ENCODE measurements around the gene USHBP1. TPM values are rescaled to one million over a fixed set of nuclear protein-coding genes. Genes with fewer than 3 reads are reported as not detected.

Gene USHBP1
- total and polyA plus RNA-seq, 3 experiments from 2014 or later = 0.07 to 0.27 TPM; not detected in 1

- no peak overlapping the region for H3K4me3 ChIP-seq (ENCODE audit: low read length)
- H3K4me3 Mint-ChIP-seq = no peak overlapping the region
- no peaks in the 10 kb centered on the region for H3K27me3 ChIP-seq (ENCODE audit: insufficient read depth, low read length, poor library complexity, severe bottlenecking)
- ChIA-PET CTCF (interaction anchor here (1.2 to 11.2 kb wide), 8 partner anchors 11 to 206 kb away, joined by 3 to 93 read pairs (median 4); partner anchors contain the start of genes ANKLE1, MRPL34 and USE1), POLR2A (interaction anchor here (1.2 kb wide), 1 partner anchor 33 kb away, joined by 5 read pairs; the partner anchor contains the start of gene OCEL1)
- no peaks in the 10 kb centered on the region for H3K4me1 ChIP-seq (ENCODE audit: insufficient read depth, low read length)
- H3K27ac ChIP-seq (ENCODE audit: low read depth, low read length) = no peak overlapping the region
- no peaks in the 10 kb centered on the region for H3K36me3 Mint-ChIP-seq
- H3K27me3 Mint-ChIP-seq = no peaks in the 10 kb centered on the region
- H3K36me3 ChIP-seq (ENCODE audit: insufficient read depth, low read length) = no peaks in the 10 kb centered on the region
- DNase-seq = no peak
- H3K27ac Mint-ChIP-seq = no peak overlapping the region
- H3K4me1 Mint-ChIP-seq = peaks cover 6 to 8% (median 7%) of the 10 kb centered on the region in 3 donors
- H3K9me3 Mint-ChIP-seq = no peaks in the 10 kb centered on the region
- no peaks in the 10 kb centered on the region for H3K9me3 ChIP-seq (ENCODE audit: low read length)
These were observed 5.3 kb downstream of the USHBP1 start for GRCh38 chr19:17259118-17259780.

GRCh38 chr19:17256130-17256529 is 8.4 kb downstream of the USHBP1 start:
- Histone ChIP-seq H3K4me1 (ENCODE audit: insufficient read depth, low read length) (no peaks in the 10 kb centered on the region), H3K27ac (ENCODE audit: low read depth, low read length) (no peak overlapping the region), H3K36me3 (ENCODE audit: insufficient read depth, low read length) (no peaks in the 10 kb centered on the region), H3K9me3 (ENCODE audit: low read length) (no peaks in the 10 kb centered on the region), H3K27me3 (ENCODE audit: insufficient read depth, low read length, poor library complexity, severe bottlenecking) (no peaks in the 10 kb centered on the region), H3K4me3 (ENCODE audit: low read length) (no peak overlapping the region)
- Mint-ChIP-seq H3K27me3 (peaks cover 0 to 1% of the 10 kb centered on the region in 2 donors), H3K27ac (peak overlapping the region in 1 of 8 donors; percentile 26), H3K4me1 (peaks cover 6% of the 10 kb centered on the region in 3 donors), H3K4me3 (no peak overlapping the region), H3K36me3 (no peaks in the 10 kb centered on the region), H3K9me3 (no peaks in the 10 kb centered on the region)
- ChIA-PET POLR2A (no interaction called here), CTCF (interaction anchor here (1.0 to 1.8 kb wide), 2 partner anchors 36 to 135 kb away, joined by 3 read pairs; no protein-coding TSS in a partner anchor)
- no peak for DNase-seq

GRCh38 chr19:17255150-17255621 is 9.4 kb downstream of the USHBP1 start:
- Mint-ChIP-seq H3K27ac (no peak overlapping the region), H3K4me1 (no peaks in the 10 kb centered on the region), H3K27me3 (peaks cover 0 to 1% of the 10 kb centered on the region in 2 donors), H3K9me3 (no peaks in the 10 kb centered on the region), H3K4me3 (no peak overlapping the region), H3K36me3 (no peaks in the 10 kb centered on the region)
- Histone ChIP-seq H3K36me3 (ENCODE audit: insufficient read depth, low read length) (no peaks in the 10 kb centered on the region), H3K9me3 (ENCODE audit: low read length) (no peaks in the 10 kb centered on the region), H3K27ac (ENCODE audit: low read depth, low read length) (no peak overlapping the region), H3K27me3 (ENCODE audit: insufficient read depth, low read length, poor library complexity, severe bottlenecking) (no peaks in the 10 kb centered on the region), H3K4me3 (ENCODE audit: low read length) (no peak overlapping the region), H3K4me1 (ENCODE audit: insufficient read depth, low read length) (no peaks in the 10 kb centered on the region)
- no peak for DNase-seq
- CTCF ChIA-PET = interaction anchor here (1.0 kb wide), 1 partner anchor 136 kb away, joined by 3 read pairs; no protein-coding TSS in a partner anchor
- POLR2A ChIA-PET = no interaction called here

- Histone ChIP-seq H3K9me3 (ENCODE audit: low read length) (no peaks in the 10 kb centered on the region), H3K27ac (ENCODE audit: low read depth, low read length) (no peak overlapping the region), H3K4me1 (ENCODE audit: insufficient read depth, low read length) (no peaks in the 10 kb centered on the region), H3K4me3 (ENCODE audit: low read length) (no peak overlapping the region), H3K36me3 (ENCODE audit: insufficient read depth, low read length) (no peaks in the 10 kb centered on the region), H3K27me3 (ENCODE audit: insufficient read depth, low read length, poor library complexity, severe bottlenecking) (no peaks in the 10 kb centered on the region)
- DNase-seq = no peak
- POLR2A ChIA-PET = no interaction called here
- no peak overlapping the region for H3K4me3 Mint-ChIP-seq
- H3K36me3 Mint-ChIP-seq = no peaks in the 10 kb centered on the region
- no peaks in the 10 kb centered on the region for H3K4me1 Mint-ChIP-seq
- CTCF ChIA-PET = no interaction called here
- H3K9me3 Mint-ChIP-seq = no peaks in the 10 kb centered on the region
- H3K27me3 Mint-ChIP-seq = peaks cover 0 to 1% of the 10 kb centered on the region in 2 donors
- H3K27ac Mint-ChIP-seq = no peak overlapping the region
These were observed 9.9 kb downstream of the USHBP1 start for GRCh38 chr19:17254636-17255035.

- Histone ChIP-seq H3K4me3 (ENCODE audit: low read length) (no peak overlapping the region), H3K27ac (ENCODE audit: low read depth, low read length) (no peak overlapping the region), H3K4me1 (ENCODE audit: insufficient read depth, low read length) (peaks cover 8% of the 10 kb centered on the region), H3K27me3 (ENCODE audit: insufficient read depth, low read length, poor library complexity, severe bottlenecking) (no peaks in the 10 kb centered on the region), H3K9me3 (ENCODE audit: low read length) (no peaks in the 10 kb centered on the region), H3K36me3 (ENCODE audit: insufficient read depth, low read length) (no peaks in the 10 kb centered on the region)
- Mint-ChIP-seq H3K4me3 (peak overlapping the region in 2 of 7 donors; percentile 26 to 61), H3K27me3 (peaks cover 6 to 8% of the 10 kb centered on the region in 2 donors), H3K4me1 (peaks cover 3 to 9% (median 4%) of the 10 kb centered on the region in 3 donors), H3K27ac (no peak overlapping the region), H3K9me3 (no peaks in the 10 kb centered on the region), H3K36me3 (no peaks in the 10 kb centered on the region)
- ChIA-PET CTCF (interaction anchor here (0.6 to 1.8 kb wide), 3 partner anchors 12 to 95 kb away, joined by 3 to 7 read pairs (median 4); partner anchors contain the start of gene USHBP1), POLR2A (interaction anchor here (0.6 kb wide), 1 partner anchor 179 kb away, joined by 5 read pairs; no protein-coding TSS in a partner anchor)
- DNase-seq = no peak
These were observed 14.5 kb downstream of the USHBP1 start for GRCh38 chr19:17249887-17250548.

- Histone ChIP-seq H3K27me3 (ENCODE audit: insufficient read depth, low read length, poor library complexity, severe bottlenecking) (no peaks in the 10 kb centered on the region), H3K36me3 (ENCODE audit: insufficient read depth, low read length) (no peaks in the 10 kb centered on the region), H3K4me1 (ENCODE audit: insufficient read depth, low read length) (peaks cover 8% of the 10 kb centered on the region), H3K27ac (ENCODE audit: low read depth, low read length) (no peak overlapping the region), H3K9me3 (ENCODE audit: low read length) (no peaks in the 10 kb centered on the region), H3K4me3 (ENCODE audit: low read length) (no peak overlapping the region)
- H3K9me3 Mint-ChIP-seq = no peaks in the 10 kb centered on the region
- H3K36me3 Mint-ChIP-seq = no peaks in the 10 kb centered on the region
- peaks cover 3 to 9% (median 4%) of the 10 kb centered on the region in 3 donors for H3K4me1 Mint-ChIP-seq
- ChIA-PET POLR2A (interaction anchor here (1.0 kb wide), 1 partner anchor 21 kb away, joined by 3 read pairs; no protein-coding TSS in a partner anchor), CTCF (interaction anchor here (0.7 to 1.8 kb wide), 4 partner anchors 12 to 34 kb away, joined by 3 to 7 read pairs (median 4); no protein-coding TSS in a partner anchor)
- peaks cover 6 to 8% of the 10 kb centered on the region in 2 donors for H3K27me3 Mint-ChIP-seq
- no peak for DNase-seq
- H3K27ac Mint-ChIP-seq = no peak overlapping the region
- peak overlapping the region in 1 of 7 donors; percentile 55 for H3K4me3 Mint-ChIP-seq
These were observed 16.4 kb downstream of the USHBP1 start for GRCh38 chr19:17248011-17248776.

GRCh38 chr19:17246681-17247425 is 17.7 kb downstream of the USHBP1 start:
- Mint-ChIP-seq H3K27ac (peak overlapping the region in 3 of 8 donors; percentile 65 to 86 (median 73)), H3K36me3 (no peaks in the 10 kb centered on the region), H3K9me3 (no peaks in the 10 kb centered on the region), H3K4me1 (peaks cover 3 to 12% (median 4%) of the 10 kb centered on the region in 3 donors), H3K4me3 (peak overlapping the region; percentile 57 to 92 (median 86)), H3K27me3 (peaks cover 4 to 8% of the 10 kb centered on the region in 2 donors)
- CTCF ChIA-PET = interaction anchor here (1.6 kb wide), 1 partner anchor 13 kb away, joined by 4 read pairs; no protein-coding TSS in a partner anchor
- POLR2A ChIA-PET = no interaction called here
- peaks cover 8% of the 10 kb centered on the region for H3K4me1 ChIP-seq (ENCODE audit: insufficient read depth, low read length)
- H3K9me3 ChIP-seq (ENCODE audit: low read length) = no peaks in the 10 kb centered on the region
- DNase-seq = no peak
- H3K27me3 ChIP-seq (ENCODE audit: insufficient read depth, low read length, poor library complexity, severe bottlenecking) = no peaks in the 10 kb centered on the region
- peak overlapping the region; percentile 51 for H3K4me3 ChIP-seq (ENCODE audit: low read length)
- H3K27ac ChIP-seq (ENCODE audit: low read depth, low read length) = peak overlapping the region; percentile 44
- H3K36me3 ChIP-seq (ENCODE audit: insufficient read depth, low read length) = no peaks in the 10 kb centered on the region
